Glomerular endothelial cell (primary cell): ENCODE measurements around the gene MCTP2. TPM values are rescaled to one million over a fixed set of nuclear protein-coding genes. Genes with fewer than 3 reads are reported as not detected.
"Not testable (repeated sequence)": the region's sequence is repeated elsewhere in the genome, so short reads cannot be mapped to it uniquely, and the experiment has no call there.

ENCODE experiments used
- DNase-seq: peaks from one replicate; pipeline ENCODE4 v3.0.0-alpha.2; 2011; ENCODE audit warnings: low read depth, low spot score; ENCODE audit errors: extremely low read depth
- total RNA-seq: library from RNA; depleted of rRNA; stranded (reverse); fragments of >200 nt; gene quantifications from 2 replicates; pipeline ENCODE4 v1.2.3, GENCODE V29; 2015

MCTP2 gene
- total RNA-seq, 1 donor from 2014 or later: 1.2 TPM

DNA sequence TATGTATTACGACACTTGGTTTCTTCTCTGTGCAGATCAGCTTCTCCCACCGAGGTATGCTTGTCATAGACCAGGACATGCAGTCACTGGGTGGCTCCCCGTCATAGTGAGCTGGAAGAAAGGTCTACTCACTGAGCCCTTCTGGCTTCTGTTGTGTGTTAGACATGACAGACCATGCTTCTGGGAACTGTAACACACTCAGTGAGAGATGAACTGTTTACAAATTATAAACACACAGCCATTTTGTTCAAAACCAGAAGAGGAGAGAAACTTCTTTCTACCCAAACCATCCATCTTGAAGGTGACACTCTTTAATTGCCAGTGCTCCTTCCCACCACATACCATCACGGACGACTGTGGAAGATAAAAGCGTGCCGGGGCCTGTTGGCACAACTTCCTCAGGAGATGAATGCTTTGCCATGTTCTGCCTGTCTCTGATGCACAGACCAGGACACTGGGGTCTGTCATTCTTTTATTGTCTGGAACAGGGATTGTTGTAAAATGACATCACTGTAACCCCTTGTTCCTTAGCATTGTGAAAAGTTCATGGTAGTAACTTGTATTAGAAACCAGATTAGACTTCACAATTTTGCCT, 214.3 kb downstream of the MCTP2 start:
- no peak for DNase-seq

DNA sequence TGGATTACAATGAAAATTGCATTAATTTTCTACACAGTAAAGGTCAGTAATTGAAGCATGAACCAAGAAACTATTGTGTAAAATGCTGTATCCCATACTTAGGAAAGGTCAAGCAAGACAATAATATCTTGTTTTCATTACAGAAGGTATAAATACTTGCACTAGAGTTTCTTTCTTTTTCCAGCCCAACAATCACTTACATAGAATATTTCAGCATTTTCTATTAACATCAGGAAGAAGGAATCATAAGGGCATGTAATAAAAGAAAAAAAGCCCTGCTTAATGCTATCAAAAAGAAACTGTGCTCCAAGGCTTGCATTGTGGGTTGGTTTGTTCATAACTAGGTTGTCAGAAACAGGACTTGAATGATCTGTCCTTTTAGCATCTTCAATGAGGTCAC, 215.1 kb downstream of the MCTP2 start:
- DNase-seq: no peak

DNA sequence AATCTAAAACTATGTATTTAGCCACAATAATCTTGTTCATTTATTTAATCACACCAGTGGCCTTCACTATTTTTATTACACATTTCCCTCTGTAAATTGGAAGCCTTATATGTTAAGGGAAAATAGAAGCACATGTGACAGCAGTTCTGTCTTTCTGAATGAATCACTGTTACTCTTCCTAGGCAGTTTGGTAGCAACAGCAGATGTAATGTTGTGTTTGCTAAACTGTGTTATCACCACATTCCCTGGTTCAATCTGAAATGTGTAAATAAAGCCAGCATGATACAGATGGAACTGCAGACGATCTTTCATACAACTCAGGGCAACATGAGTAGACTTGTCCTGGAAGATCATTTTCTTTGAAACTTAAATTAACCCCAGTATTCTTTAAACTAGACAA, 220.1 kb downstream of the MCTP2 start:
- DNase-seq: no peak

GRCh38 chr15:94453227-94453988, 222.0 kb downstream of the MCTP2 start:
- no peak for DNase-seq

DNA sequence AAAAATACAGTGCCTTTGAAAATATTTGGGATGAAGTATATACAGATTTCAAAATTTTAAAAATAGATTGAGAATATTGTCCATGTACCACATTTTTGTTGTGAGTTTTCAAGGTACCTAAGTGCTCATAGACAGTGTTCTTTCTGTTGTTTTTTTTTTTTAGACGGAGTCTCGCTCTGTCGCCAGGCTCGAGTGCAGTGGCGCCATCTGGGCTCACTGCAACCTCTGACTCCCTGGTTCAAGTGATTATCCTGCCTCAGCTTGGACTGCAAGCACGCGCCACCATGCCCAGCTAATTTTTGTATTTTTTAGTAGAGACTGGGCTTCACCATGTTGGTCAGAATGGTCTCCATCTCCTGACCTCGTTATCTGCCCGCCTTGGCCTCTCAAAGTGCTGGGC, 223.9 kb downstream of the MCTP2 start:
- no peak for DNase-seq

- no peak for DNase-seq
Measured at GRCh38 chr15:94456226-94456625, 224.9 kb downstream of the MCTP2 start.

DNA sequence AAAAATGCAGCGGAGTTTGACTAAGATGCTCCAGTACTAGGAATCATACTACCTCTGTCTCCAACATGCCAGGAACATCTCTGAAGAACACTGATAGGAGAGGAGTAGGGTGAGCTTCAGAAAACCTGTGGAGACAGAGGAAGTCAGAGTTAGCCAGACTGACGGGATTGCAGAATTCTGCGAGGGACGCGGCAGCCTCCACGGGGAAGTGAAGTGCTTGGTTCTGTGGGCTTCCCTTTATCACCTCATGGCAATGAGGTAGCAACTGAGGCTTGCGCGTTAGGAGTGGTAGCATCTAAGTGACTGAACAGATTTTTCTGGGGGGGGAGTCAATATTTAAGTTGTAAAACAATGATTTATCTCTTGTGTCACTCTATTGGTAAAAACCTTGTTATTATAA, 226.3 kb downstream of the MCTP2 start:
- DNase-seq: no peak

GRCh38 chr15:94460624-94461023, 229.3 kb downstream of the MCTP2 start:
- no peak for DNase-seq

- no peak for DNase-seq
Measured at GRCh38 chr15:94467034-94467433, 235.7 kb downstream of the MCTP2 start.

GRCh38 chr15:94470492-94470891, 239.1 kb downstream of the MCTP2 start:
- DNase-seq: no peak

DNA sequence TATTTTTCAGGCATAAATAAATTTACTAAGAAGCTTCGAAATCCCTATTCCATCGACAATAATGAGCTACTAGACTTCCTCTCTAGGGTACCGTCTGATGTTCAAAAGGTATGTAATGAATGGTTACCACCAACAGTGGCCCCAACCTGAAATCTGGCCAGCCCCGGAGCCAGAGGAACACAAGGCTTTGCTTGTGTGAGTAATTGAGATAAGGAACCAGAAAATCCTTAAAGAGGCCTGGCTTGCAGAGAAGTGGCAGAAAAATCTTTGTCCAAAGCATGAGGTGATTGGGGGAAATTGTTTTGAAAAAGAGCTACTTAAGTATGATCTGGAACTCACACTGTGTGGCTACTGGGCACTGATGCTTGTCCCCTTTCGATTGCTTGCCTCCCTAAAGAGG, 245.3 kb downstream of the MCTP2 start:
- DNase-seq: no peak

DNA sequence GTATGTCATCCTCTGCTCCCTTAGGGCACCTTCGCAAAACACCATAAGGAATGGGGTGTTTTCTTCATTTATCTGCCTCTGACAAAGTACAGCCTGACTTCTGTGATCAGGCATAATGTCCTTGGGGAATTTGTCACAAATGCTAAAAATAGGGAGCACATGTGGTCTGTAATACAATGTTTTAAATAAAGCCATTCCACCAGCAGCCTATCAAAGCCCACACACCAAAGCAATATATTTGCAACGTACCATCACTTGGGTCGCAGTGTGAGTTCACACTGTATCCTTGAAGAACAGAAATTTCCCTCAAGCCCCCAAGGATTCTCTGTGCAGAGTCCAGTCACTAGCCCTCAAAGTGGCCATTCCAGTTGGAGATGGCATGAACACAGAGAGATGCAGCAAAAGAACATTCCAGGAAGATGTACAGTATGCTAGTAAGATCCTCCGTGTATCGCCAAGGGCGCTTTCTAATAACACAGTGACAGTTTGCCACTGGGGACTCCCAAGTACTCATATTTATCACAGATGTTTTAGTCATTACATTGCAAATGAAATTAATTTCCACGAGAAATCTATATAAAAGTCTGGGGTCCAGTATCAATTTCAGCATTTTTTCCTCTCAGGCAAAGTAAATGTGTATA, 246.7 kb downstream of the MCTP2 start:
- DNase-seq: no peak

GRCh38 chr15:94478763-94479162, 247.4 kb downstream of the MCTP2 start:
- DNase-seq: no peak

DNA sequence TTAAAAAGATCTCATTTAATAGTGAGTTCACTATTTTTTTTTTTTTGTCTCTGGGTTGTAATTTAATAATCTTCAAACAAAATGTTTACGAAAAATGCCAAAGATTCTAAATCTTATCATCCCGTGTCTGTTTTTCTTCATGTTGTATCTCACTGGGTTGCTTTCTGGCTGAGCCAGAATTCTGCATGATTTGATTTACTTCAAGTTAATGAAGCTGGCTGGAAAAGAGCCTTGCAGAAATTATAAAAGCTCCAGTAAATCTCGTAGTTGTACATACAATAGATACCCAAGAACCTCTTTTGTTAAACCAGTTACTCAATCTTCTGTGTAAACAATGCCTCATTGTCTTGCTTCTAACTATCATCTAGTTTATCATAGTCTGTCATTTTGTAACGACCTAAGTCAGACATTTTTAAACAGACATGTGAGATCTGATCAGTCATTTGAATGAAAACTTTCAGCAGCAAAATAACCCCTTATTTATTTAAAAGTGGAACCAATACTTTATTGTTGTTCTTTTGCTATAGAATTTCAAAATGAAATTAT, 249.0 kb downstream of the MCTP2 start:
- DNase-seq: no peak

GRCh38 chr15:94485148-94485719, 253.9 kb downstream of the MCTP2 start:
- DNase-seq: no peak

DNA sequence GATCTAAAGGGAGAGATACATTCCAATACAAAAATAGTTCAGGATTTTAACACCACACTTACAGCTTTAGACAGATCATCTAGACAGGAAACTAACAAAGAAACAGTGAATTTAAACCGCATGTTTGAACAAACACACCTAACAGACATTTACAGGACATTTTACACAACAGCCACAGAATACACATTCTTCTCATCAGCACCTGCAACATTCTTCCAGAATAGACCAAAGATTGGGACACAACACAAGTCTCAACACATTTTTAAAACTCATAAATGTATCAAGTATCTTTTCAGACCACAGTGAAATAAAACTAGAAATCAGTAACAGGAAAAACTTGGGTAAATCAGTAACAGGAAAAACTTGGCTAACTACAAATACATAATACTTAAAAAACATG, 256.3 kb downstream of the MCTP2 start:
- no peak for DNase-seq

- no peak for DNase-seq
Measured at GRCh38 chr15:94493176-94493575, 261.8 kb downstream of the MCTP2 start.

GRCh38 chr15:94493586-94493985, 262.2 kb downstream of the MCTP2 start:
- DNase-seq: not testable (repeated sequence)

DNA sequence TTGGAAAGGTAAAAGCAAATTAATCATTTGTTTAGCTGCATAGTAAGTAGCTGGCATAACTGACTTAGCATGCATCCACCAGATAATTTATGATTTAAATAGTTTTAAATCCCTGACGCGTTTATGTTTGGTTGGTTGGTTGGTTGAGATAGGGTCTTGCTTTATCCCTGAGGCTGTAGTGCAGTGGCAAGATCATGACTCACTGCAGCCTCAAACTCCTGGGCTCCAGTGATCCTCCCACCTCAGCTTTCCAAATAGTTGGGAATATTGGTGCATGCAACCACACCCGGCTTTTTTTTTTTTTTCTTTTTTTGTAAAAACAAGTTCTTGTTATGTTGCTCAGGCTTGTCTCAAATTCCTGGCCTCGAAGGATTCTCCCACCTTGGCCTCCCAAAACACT, 263.4 kb downstream of the MCTP2 start:
- DNase-seq: no peak

DNA sequence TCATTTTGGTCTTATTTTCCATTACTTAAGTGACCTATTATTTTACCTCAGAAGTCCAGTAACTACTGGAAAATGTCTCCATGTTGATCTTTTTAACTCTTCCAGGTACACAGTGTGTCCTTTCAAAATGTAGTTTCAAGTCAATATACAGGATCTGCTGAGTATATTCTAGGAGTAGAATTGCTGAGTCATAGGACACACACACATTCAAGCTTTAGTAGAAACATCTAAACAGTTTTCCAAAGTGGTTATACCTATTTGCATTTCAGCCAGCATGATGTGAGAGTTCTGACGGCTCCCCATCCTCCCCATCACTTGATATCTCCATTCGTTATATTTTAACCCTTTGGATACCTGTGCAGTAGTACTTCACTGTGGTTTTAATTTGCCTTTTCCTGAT, 271.9 kb downstream of the MCTP2 start:
- DNase-seq: no peak

GRCh38 chr15:94509259-94509658, 277.9 kb downstream of the MCTP2 start:
- DNase-seq: no peak

GRCh38 chr15:94522125-94522524, 290.8 kb downstream of the MCTP2 start:
- DNase-seq: no peak
